Occipital lobe (tissue), 3 donors: Measurements from ENCODE around the gene BNC2. TPM values are rescaled to one million over a fixed set of nuclear protein-coding genes. Genes with fewer than 3 reads are reported as not detected.

Experiments used
- DNase-seq: peaks from one replicate; lab custom pipeline; 2025; lab: John Stamatoyannopoulos, UW
- small RNA-seq: library from RNA; depleted of rRNA; stranded (forward); fragments of <200 nt; gene quantifications from one replicate; pipeline ENCODE3, GENCODE V24; 2014
- total RNA-seq: library from RNA; depleted of rRNA; stranded (reverse); fragments of >200 nt; gene quantifications from one replicate; pipeline ENCODE4 v1.2.3, GENCODE V29; 2014

BNC2 gene
- total RNA-seq, 1 donor from 2014 or later = 1.6 TPM

- DNase-seq = no peak
Measured at GRCh38 chr9:16369427-16369826, 501.0 kb downstream of the BNC2 start.

GRCh38 chr9:16368237-16369087, 502.0 kb downstream of the BNC2 start:
- DNase-seq = no peak

- no peak for DNase-seq
Measured at GRCh38 chr9:16367605-16368231, 502.8 kb downstream of the BNC2 start.

GRCh38 chr9:16364347-16364746, 506.1 kb downstream of the BNC2 start:
- DNase-seq = no peak

GRCh38 chr9:16363916-16364315, 506.6 kb downstream of the BNC2 start:
- DNase-seq = no peak

- DNase-seq = no peak
Measured at GRCh38 chr9:16363073-16363781, 507.2 kb downstream of the BNC2 start.

- no peak for DNase-seq
Measured at GRCh38 chr9:16361939-16362338, 508.5 kb downstream of the BNC2 start.

GRCh38 chr9:16361118-16361517, 509.4 kb downstream of the BNC2 start:
- no peak for DNase-seq

- DNase-seq = no peak
Measured at GRCh38 chr9:16360247-16360646, 510.2 kb downstream of the BNC2 start.

Small RNA genes within 50 kb of the gene (small RNA-seq; reads per million reads assigned to genes)
- not detected for gene LSM1P1
